Neuronal stem cell (in vitro differentiated cells): ENCODE measurements around the gene PPP2R5C.

Experiments
- DNase-seq: peaks from one replicate; pipeline ENCODE4 v3.0.0-alpha.2; 2013; ENCODE audit warnings: low spot score
- H2AFZ ChIP-seq: one replicate; pipeline ENCODE4 v1.6.1; 2013; ENCODE audit warnings: mild to moderate bottlenecking, low read length, inconsistent platforms
- H2AK5ac ChIP-seq: 2 replicates; pipeline ENCODE4 v1.6.1; 2013; ENCODE audit warnings: low read depth, mild to moderate bottlenecking, inconsistent platforms, low read length, moderate library complexity, mixed read lengths
- H2BK120ac ChIP-seq: 2 replicates; pipeline ENCODE4 v1.6.1; 2013; ENCODE audit warnings: low read depth, mild to moderate bottlenecking, inconsistent platforms, low read length, moderate library complexity, mixed read lengths
- H2BK12ac ChIP-seq: one replicate; pipeline ENCODE4 v1.6.1; 2013; ENCODE audit warnings: low read length, inconsistent platforms
- H2BK15ac ChIP-seq: 2 replicates; pipeline ENCODE4 v1.6.1; 2013; ENCODE audit warnings: mild to moderate bottlenecking, low read length, inconsistent platforms, mixed read lengths
- H2BK5ac ChIP-seq: one replicate; pipeline ENCODE4 v1.6.1; 2013; ENCODE audit warnings: inconsistent platforms, mild to moderate bottlenecking, low read length, moderate library complexity
- H3K14ac ChIP-seq: one replicate; pipeline ENCODE4 v1.6.1; 2013; ENCODE audit warnings: low read length, inconsistent platforms
- H3K18ac ChIP-seq: 2 replicates; pipeline ENCODE4 v1.6.1; 2013; ENCODE audit warnings: low read length, inconsistent platforms
- H3K23ac ChIP-seq: 2 replicates; pipeline ENCODE4 v1.6.1; 2013; ENCODE audit warnings: low read depth, mild to moderate bottlenecking, mixed read lengths, low read length, inconsistent platforms; ENCODE audit not compliant: poor library complexity
- H3K27ac ChIP-seq: replicated peaks from 3 replicates; pipeline ENCODE4 v1.5.1; 2013; ENCODE audit warnings: low read length, inconsistent platforms
- H3K27me3 ChIP-seq, 3 experiments: 2 replicates each; pipeline ENCODE4 v1.6.1; 2013; ENCODE audit warnings: low read length in 3 of 3, mild to moderate bottlenecking in 2 of 3, inconsistent platforms in 1 of 3, low read depth in 1 of 3, mixed read lengths in 1 of 3, moderate library complexity in 1 of 3; ENCODE audit not compliant: control insufficient read depth in 3 of 3, insufficient read depth in 3 of 3
- H3K36me3 ChIP-seq, 2 donors: replicated peaks in 1 of 2; 2 replicates each; pipeline ENCODE4 v1.6.1; 2013; ENCODE audit warnings: low read length in 2 of 2; ENCODE audit not compliant: control insufficient read depth in 2 of 2, insufficient read depth in 2 of 2
- H3K4ac ChIP-seq: 2 replicates; pipeline ENCODE4 v1.6.1; 2013; ENCODE audit warnings: inconsistent platforms, mild to moderate bottlenecking, low read length, moderate library complexity
- H3K4me1 ChIP-seq, 2 donors: 1 replicate in 1 of 2; 2 replicates in 1 of 2; pipeline ENCODE4 v1.6.1; 2013; ENCODE audit warnings: low read length in 2 of 2, low read depth in 1 of 2; ENCODE audit not compliant: control insufficient read depth in 2 of 2, insufficient read depth in 1 of 2
- H3K4me2 ChIP-seq: one replicate; pipeline ENCODE4 v1.6.1; 2013; ENCODE audit warnings: mild to moderate bottlenecking, low read length, inconsistent platforms; ENCODE audit not compliant: insufficient read depth, poor library complexity, severe bottlenecking
- H3K4me3 ChIP-seq, 2 donors: 2 replicates each; pipeline ENCODE4 v1.5.1; 2013; ENCODE audit warnings: low read length in 2 of 2, mild to moderate bottlenecking in 2 of 2, inconsistent platforms in 1 of 2, moderate library complexity in 1 of 2
- H3K79me1 ChIP-seq: one replicate; pipeline ENCODE4 v1.6.1; 2013; ENCODE audit warnings: low read depth, mild to moderate bottlenecking, inconsistent platforms, low read length, moderate library complexity
- H3K9ac ChIP-seq: one replicate; pipeline ENCODE4 v1.6.1; 2013; ENCODE audit warnings: mild to moderate bottlenecking, low read depth, low read length, inconsistent platforms; ENCODE audit not compliant: poor library complexity
- H3K9me3 ChIP-seq, 2 donors: replicated peaks in 1 of 2; 2 replicates each; pipeline versions ENCODE3 to v1.6.1; 2013; ENCODE audit warnings: low read length in 2 of 2, mild to moderate bottlenecking in 2 of 2, inconsistent platforms in 1 of 2, low read depth in 1 of 2, mixed read lengths in 1 of 2, moderate library complexity in 1 of 2; ENCODE audit not compliant: control insufficient read depth in 2 of 2, insufficient read depth in 1 of 2
- H4K8ac ChIP-seq: one replicate; pipeline ENCODE4 v1.6.1; 2013; ENCODE audit warnings: low read depth, mild to moderate bottlenecking, inconsistent platforms, low read length, moderate library complexity
- H4K91ac ChIP-seq: one replicate; pipeline ENCODE4 v1.6.1; 2013; ENCODE audit warnings: low read length, low read depth, mild to moderate bottlenecking, inconsistent platforms; ENCODE audit not compliant: poor library complexity
- WGBS, 2 donors: extraction: QIAGEN DNeasy Blood & Tissue Kit; methylation state at CpG; one replicate each; pipeline ENCODE4 v1.1.7; 2013; ENCODE audit warnings: missing lambda C conversion rate in 2 of 2, mixed read lengths in 1 of 2; ENCODE audit not compliant: insufficient read length in 2 of 2, insufficient replicate concordance in 1 of 2; ENCODE audit errors: extremely low coverage in 2 of 2; 5-methylcytosine and 5-hydroxymethylcytosine counted together

Gene PPP2R5C

GRCh38 chr14:101775826-101776225 is 14.3 kb downstream of the PPP2R5C start:
- Histone ChIP-seq H2AK5ac (no peak overlapping the region), H3K27ac (no peak overlapping the region), H3K79me1 (no peaks in the 10 kb centered on the region), H3K4me3 (no peak overlapping the region), H4K91ac (no peak overlapping the region), H2AFZ (no peak overlapping the region), H3K4me2 (no peak overlapping the region), H3K9ac (no peak overlapping the region), H3K18ac (no peak overlapping the region), H2BK120ac (no peak overlapping the region), H2BK15ac (no peak overlapping the region), H3K9me3 (peaks cover 0 to 9% of the 10 kb centered on the region in 2 donors), H3K4me1 (peaks cover 0 to 4% of the 10 kb centered on the region in 2 donors), H3K23ac (no peak overlapping the region), H3K36me3 (no peaks in the 10 kb centered on the region), H3K4ac (no peak overlapping the region), H2BK12ac (no peak overlapping the region), H4K8ac (no peak overlapping the region), H3K27me3 (peaks cover 4 to 21% (median 16%) of the 10 kb centered on the region in 3 experiments), H3K14ac (no peak overlapping the region), H2BK5ac (no peak overlapping the region)
- no peak for DNase-seq
- WGBS, 2 donors, result no CpG with 5 or more reads among the region's 10 CpGs

DNA sequence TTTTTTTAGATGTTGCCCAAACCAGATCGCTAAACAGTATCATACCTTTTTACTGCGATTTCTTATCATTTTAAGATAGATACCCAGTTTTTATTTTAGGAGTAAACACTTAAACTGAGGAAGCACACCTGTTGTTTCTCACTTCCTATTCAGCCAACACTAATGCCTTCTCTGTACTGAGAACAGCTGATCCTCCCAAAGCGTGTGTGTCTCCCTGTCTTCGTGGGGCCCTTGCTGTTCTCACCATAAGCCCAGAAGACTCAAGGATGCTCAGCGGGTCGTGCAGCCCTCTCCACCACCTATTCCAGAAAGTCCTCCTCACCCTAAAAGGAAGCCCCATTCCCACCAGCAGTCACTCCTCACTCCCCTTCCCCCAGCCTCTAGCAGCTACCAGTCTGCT is 14.8 kb downstream of the PPP2R5C start:
- Histone ChIP-seq H3K4me3 (no peak overlapping the region), H2BK15ac (no peak overlapping the region), H3K27ac (no peak overlapping the region), H3K9ac (no peak overlapping the region), H3K79me1 (no peaks in the 10 kb centered on the region), H2AFZ (no peak overlapping the region), H2BK5ac (no peak overlapping the region), H2BK120ac (no peak overlapping the region), H3K4me2 (no peak overlapping the region), H3K27me3 (peaks cover 5 to 26% (median 18%) of the 10 kb centered on the region in 3 experiments), H2AK5ac (no peak overlapping the region), H4K91ac (no peak overlapping the region), H2BK12ac (no peak overlapping the region), H3K23ac (no peak overlapping the region), H3K18ac (no peak overlapping the region), H3K36me3 (no peaks in the 10 kb centered on the region), H4K8ac (no peak overlapping the region), H3K4me1 (peaks cover 0 to 6% of the 10 kb centered on the region in 2 donors), H3K9me3 (peaks cover 0 to 9% of the 10 kb centered on the region in 2 donors), H3K4ac (no peak overlapping the region), H3K14ac (no peak overlapping the region)
- no CpG with 5 or more reads among the region's 6 CpGs for WGBS, 2 donors
- no peak for DNase-seq

DNA sequence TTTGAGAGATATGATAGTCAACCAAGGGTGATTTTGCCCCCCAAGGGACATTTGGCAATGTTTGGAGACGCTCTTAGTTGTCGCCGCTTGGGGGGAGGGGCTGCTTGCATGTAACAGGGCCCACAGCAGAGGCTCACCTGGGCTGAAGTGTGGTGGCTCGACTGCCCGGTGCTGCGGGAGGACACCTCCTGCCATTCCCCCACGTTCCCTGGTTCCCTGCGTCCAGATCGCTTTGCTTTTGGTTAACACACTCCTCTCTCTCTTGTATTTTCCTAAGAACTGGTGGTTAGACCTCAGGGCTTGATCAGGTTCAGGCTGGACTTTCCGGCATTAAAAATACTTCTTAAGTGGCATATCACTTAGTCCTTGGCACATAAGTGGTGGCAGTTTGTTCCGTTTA is 18.9 kb downstream of the PPP2R5C start:
- no CpG with 5 or more reads among the region's 11 CpGs for whole genome bisulfite sequencing, 2 donors
- no peak overlapping the region for H2BK120ac ChIP-seq
- no peak overlapping the region for H3K4ac ChIP-seq

DNA sequence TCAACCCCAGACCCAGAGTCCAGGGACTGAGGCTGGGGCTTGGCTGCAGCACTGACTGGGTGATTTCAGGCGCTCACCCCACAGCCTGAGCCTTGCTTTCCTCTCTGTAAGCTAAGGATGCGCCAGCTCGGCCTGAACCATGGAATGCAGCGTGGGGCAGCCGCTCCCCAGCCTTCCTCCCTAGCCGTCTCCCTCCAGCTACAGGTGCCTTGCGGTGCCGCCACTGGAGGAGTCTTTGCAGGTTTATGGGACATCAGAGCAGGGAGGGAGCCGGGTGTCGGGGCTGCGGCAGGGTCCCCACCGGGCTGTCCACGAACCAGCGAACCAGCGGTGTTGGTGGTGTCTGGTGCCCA is 19.4 kb downstream of the PPP2R5C start:
- Histone ChIP-seq H3K18ac (peak overlapping the region; percentile 20), H4K8ac (no peak overlapping the region), H2BK120ac (no peak overlapping the region), H3K27ac (no peak overlapping the region), H3K4me2 (peak overlapping the region; percentile 81), H3K4me1 (peaks cover 0 to 5% of the 10 kb centered on the region in 2 donors), H3K9me3 (peaks cover 0 to 9% of the 10 kb centered on the region in 2 donors), H2AFZ (peak overlapping the region; percentile 92), H3K27me3 (peaks cover 5 to 31% (median 18%) of the 10 kb centered on the region in 3 experiments), H3K23ac (peak overlapping the region; percentile 83), H2BK15ac (no peak overlapping the region), H2BK12ac (no peak overlapping the region), H3K36me3 (no peaks in the 10 kb centered on the region), H3K4ac (no peak overlapping the region), H3K4me3 (peak overlapping the region; percentile 35 to 69), H4K91ac (no peak overlapping the region), H3K14ac (peak overlapping the region; percentile 5), H3K9ac (peak overlapping the region; percentile 32), H2BK5ac (no peak overlapping the region), H3K79me1 (no peaks in the 10 kb centered on the region), H2AK5ac (no peak overlapping the region)
- WGBS, 2 donors, result no CpG with 5 or more reads among the region's 15 CpGs
- DNase-seq, result no peak

More for the DNA sequence above, 18.9 kb downstream of the PPP2R5C start:
- no peak overlapping the region for H3K14ac ChIP-seq
- H4K8ac ChIP-seq, result no peak overlapping the region
- H3K18ac ChIP-seq, result no peak overlapping the region
- peak overlapping the region; percentile 92 for H2AFZ ChIP-seq
- DNase-seq, result no peak
- no peak overlapping the region for H2BK5ac ChIP-seq
- peak overlapping the region; percentile 81 for H3K4me2 ChIP-seq
- no peak overlapping the region for H2BK15ac ChIP-seq
- H4K91ac ChIP-seq, result no peak overlapping the region
- H2BK12ac ChIP-seq, result no peak overlapping the region
- H3K9me3 ChIP-seq, result peaks cover 0 to 9% of the 10 kb centered on the region in 2 donors
- H3K23ac ChIP-seq, result no peak overlapping the region
- no peak overlapping the region for H3K27ac ChIP-seq
- peaks cover 5 to 31% (median 18%) of the 10 kb centered on the region in 3 experiments for H3K27me3 ChIP-seq
- no peak overlapping the region for H2AK5ac ChIP-seq
- no peaks in the 10 kb centered on the region for H3K36me3 ChIP-seq
- H3K4me1 ChIP-seq, result peaks cover 0 to 5% of the 10 kb centered on the region in 2 donors
- H3K9ac ChIP-seq, result no peak overlapping the region
- no peaks in the 10 kb centered on the region for H3K79me1 ChIP-seq
- H3K4me3 ChIP-seq, result no peak overlapping the region
